WI38 (cell line): Measurements from ENCODE around the gene TENT5A.
"Not testable (repeated sequence)": the region's sequence is repeated elsewhere in the genome, so short reads cannot be mapped to it uniquely, and the experiment has no call there.

Experiments
- H3K4me3 ChIP-seq: 2 replicates; pipeline ENCODE4 v1.5.1; 2011; ENCODE audit warnings: low read depth, mild to moderate bottlenecking, control low read depth, low read length
- CTCF ChIP-seq: IDR thresholded peaks from 2 replicates; pipeline ENCODE4 v1.5.1; 2012; ENCODE audit warnings: low read depth, mild to moderate bottlenecking, control low read depth, low read length

Gene TENT5A

DNA sequence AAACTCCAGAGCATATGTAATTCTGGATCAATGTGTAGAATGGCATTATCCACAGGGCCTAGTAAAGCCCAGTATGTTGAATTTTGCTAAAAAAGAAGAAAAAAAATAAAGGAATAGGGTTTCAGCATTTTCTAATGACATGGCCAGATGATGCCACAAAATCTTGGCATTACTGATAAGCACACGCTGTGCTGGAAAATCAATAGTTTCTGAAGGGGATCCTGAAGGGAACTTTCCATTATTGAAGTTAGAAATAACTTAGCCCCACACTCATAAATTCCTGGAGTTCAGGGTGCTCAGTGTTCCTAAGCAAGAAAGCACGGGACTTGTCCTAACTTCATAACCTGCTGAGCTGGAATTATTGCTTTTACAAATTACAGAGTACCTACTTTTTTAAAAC lies 10.8 kb downstream of the TENT5A start:
- no peak for TF ChIP-seq CTCF
- H3K4me3 ChIP-seq: no peak overlapping the region

DNA sequence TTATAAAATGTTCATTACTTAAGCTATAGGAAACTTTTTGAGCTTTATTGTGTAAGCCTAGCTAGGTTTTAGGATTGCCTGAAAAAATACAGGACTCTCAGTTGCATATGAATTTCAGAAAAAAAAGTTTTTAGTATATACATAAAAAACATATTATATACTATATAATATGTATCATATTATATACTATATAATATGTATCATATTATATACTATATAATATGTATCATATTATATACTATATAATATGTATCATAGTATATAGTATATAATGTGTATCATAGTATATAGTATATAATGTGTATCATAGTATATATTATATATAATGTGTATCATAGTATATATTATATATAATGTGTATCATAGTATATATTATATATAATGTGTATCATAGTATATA lies 11.9 kb downstream of the TENT5A start:
- H3K4me3 ChIP-seq: not testable (repeated sequence)

- no peak overlapping the region for H3K4me3 ChIP-seq
- no peak for TF ChIP-seq CTCF
These were observed 13.0 kb downstream of the TENT5A start for GRCh38 chr6:81739230-81740195.

- TF ChIP-seq CTCF: no peak
- no peak overlapping the region for H3K4me3 ChIP-seq
These were observed 16.1 kb downstream of the TENT5A start for GRCh38 chr6:81736428-81736827.

DNA sequence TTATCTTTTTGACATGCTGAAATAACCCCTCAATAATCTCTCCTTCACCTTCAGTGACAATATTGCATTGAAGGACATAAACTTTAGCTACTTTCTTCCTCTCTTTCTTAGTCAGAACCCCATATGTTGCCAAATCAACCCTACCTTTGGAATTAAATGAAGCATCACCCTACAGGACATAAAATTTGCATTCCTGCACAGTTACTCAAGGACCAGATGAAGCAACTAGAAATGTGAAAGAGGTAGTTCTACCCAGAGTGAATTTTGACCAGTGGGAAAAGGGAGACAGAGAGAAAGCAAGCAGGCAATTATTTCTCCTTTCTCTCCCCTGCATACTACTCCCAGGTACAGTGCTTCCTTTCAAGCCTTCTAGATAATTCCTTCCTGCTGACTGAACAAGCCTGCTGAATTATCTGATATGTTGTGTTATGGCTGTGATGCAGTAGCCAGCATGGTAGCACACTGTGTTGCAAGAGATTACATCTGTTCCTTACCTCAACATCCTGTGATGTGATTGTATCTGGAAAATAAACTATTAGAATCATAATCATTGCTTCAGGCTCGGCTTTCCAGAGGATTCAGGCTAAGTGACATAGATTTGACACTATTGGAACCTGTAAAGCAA lies 16.6 kb downstream of the TENT5A start:
- no peak for TF ChIP-seq CTCF
- no peak overlapping the region for H3K4me3 ChIP-seq

- TF ChIP-seq CTCF: no peak
- H3K4me3 ChIP-seq: no peak overlapping the region
These were observed 17.9 kb downstream of the TENT5A start for GRCh38 chr6:81734500-81735150.

- H3K4me3 ChIP-seq: no peak overlapping the region
- no peak for TF ChIP-seq CTCF
These were observed 18.4 kb downstream of the TENT5A start for GRCh38 chr6:81734081-81734480.
